ENCODE results near the gene JARID2.

JARID2 gene

DNA sequence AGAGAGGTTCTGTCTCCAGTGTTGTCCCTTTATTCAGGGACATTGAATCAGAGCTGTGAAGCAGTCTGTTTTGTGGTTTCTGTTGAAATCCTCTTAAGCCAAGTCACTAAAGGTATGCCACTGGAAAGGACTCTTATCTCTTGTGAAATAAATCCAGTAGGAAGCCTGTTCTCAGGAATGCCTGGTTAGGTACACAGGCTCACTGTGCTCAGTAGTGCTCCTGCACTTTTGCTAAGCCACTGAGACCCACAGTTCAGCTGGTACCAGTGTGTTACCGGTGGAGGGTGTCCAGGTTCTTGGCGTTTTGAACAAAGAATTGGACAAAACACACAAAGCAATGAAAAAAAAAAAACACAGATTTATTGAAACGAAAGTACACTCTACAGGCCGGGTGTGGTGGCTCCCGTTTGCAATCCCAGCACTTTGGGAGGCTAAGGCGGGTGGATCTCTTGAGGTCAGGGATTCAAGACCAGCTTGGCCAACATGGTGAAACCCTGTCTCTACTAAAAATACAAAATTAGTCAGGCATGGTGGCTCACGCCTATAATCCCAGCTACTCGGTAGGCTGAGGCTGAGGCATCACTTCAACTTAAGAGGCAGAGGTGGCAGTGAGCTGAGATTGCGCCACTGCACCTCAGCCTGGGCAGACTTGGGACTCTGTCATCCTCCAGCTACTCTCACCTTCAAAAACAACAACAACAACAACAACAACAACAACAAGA lies 186.1 kb downstream of the JARID2 start:
- Mint-ChIP-seq H3K4me3 (no peak overlapping the region), H3K27ac (peak overlapping the region; percentile 49), H3K4me1 (peaks cover 94% of the 10 kb centered on the region), H3K27me3 (no peaks in the 10 kb centered on the region), H3K9me3 (peaks cover 10% of the 10 kb centered on the region), H3K36me3 (ENCODE audit: low read depth) (peaks cover 34% of the 10 kb centered on the region)
- ATAC-seq = no peak
- no peak for DNase-seq

- Mint-ChIP-seq H3K27ac (peak overlapping the region; percentile 67), H3K4me3 (peak overlapping the region; percentile 52), H3K27me3 (no peaks in the 10 kb centered on the region), H3K4me1 (peaks cover 96% of the 10 kb centered on the region), H3K9me3 (peaks cover 10% of the 10 kb centered on the region), H3K36me3 (ENCODE audit: low read depth) (peaks cover 26% of the 10 kb centered on the region)
- ATAC-seq (no peak), DNase-seq (no peak)
These were observed 187.6 kb downstream of the JARID2 start for GRCh38 chr6:15433511-15433861.

DNA sequence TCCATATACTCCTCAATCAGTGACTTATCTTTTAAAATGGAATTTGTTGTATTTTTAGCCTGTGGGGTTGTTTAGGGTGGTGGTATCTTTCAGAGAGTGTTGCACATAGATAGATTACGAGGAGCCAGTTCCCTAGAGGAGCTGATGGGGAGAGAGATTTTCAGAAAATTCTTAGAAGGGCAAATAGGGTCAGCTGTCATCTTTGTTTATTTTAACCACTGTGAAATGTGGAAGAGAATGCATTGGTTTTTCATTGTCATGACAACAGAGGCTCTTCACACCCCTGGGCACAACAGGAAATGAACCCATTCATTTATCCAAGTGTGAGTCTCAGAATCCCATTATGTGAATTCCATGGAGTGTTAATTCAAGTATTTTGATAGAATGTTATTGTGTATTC lies 188.4 kb downstream of the JARID2 start:
- H3K27ac Mint-ChIP-seq = peak overlapping the region; percentile 88
- H3K9me3 Mint-ChIP-seq = peaks cover 10% of the 10 kb centered on the region
- H3K4me1 Mint-ChIP-seq = peaks cover 97% of the 10 kb centered on the region
- DNase-seq = no peak
- peak overlapping the region; percentile 40 for H3K4me3 Mint-ChIP-seq
- H3K36me3 Mint-ChIP-seq (ENCODE audit: low read depth) = peaks cover 23% of the 10 kb centered on the region
- no peaks in the 10 kb centered on the region for H3K27me3 Mint-ChIP-seq
- no peak for ATAC-seq

GRCh38 chr6:15434823-15435380 lies 189.0 kb downstream of the JARID2 start:
- Mint-ChIP-seq H3K4me3 (peak overlapping the region; percentile 40), H3K4me1 (peaks cover 97% of the 10 kb centered on the region), H3K27ac (peak overlapping the region; percentile 88), H3K36me3 (ENCODE audit: low read depth) (peaks cover 26% of the 10 kb centered on the region), H3K9me3 (peaks cover 10% of the 10 kb centered on the region), H3K27me3 (no peaks in the 10 kb centered on the region)
- ATAC-seq (no peak), DNase-seq (no peak)

DNA sequence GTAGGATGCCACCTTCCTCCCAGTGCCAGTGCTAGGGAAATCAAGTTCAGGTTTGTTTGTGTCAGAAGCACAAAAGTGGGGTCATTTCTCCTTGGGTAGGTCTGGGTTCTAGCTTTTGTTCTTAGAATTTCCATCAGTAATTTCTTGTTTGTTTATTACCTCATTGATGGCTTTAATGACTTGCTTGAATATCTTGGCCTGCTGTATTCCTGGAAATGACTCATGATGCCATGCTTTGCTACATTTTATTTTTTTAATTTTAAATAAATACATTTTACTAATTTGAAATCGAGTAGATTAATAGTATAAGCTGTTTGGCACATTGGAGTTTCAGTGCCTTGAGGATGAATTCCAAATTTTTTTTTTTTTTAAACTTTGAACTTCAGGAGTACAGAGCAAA lies 189.6 kb downstream of the JARID2 start:
- Mint-ChIP-seq H3K36me3 (ENCODE audit: low read depth) (peaks cover 26% of the 10 kb centered on the region), H3K4me1 (peaks cover 97% of the 10 kb centered on the region), H3K9me3 (peaks cover 10% of the 10 kb centered on the region), H3K4me3 (no peak overlapping the region), H3K27me3 (no peaks in the 10 kb centered on the region), H3K27ac (peak overlapping the region; percentile 88)
- DNase-seq = no peak
- ATAC-seq = no peak

DNA sequence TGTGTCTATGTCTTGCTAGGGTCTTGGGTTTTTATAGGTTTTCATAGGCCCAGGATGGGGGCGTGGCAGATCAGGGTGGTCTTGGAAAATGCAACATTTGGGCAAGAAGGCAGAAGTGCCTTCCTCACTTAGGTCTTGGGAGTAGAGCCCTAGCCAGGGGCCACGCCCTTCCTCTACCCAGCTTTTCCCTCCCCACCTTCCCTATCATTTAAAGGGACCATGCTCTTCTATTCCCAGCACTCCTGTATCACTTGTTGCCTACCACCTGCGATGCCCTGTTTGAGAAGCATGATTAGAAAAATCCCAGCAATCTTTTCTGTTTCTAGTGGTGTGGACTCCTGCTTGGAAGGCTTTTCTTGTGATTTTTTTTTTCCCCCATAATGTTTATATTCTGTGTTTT lies 190.6 kb downstream of the JARID2 start:
- peak overlapping the region; percentile 54 for H3K27ac Mint-ChIP-seq

GRCh38 chr6:15437090-15437635 lies 191.3 kb downstream of the JARID2 start:
- Mint-ChIP-seq H3K36me3 (ENCODE audit: low read depth) (peaks cover 22% of the 10 kb centered on the region), H3K27me3 (no peaks in the 10 kb centered on the region), H3K4me1 (peaks cover 90% of the 10 kb centered on the region), H3K27ac (peak overlapping the region; percentile 54), H3K4me3 (no peak overlapping the region), H3K9me3 (peaks cover 10% of the 10 kb centered on the region)
- DNase-seq (no peak), ATAC-seq (no peak)

More for the DNA sequence above, 190.6 kb downstream of the JARID2 start:
- DNase-seq = no peak
- Mint-ChIP-seq H3K4me3 (no peak overlapping the region), H3K27me3 (no peaks in the 10 kb centered on the region), H3K36me3 (ENCODE audit: low read depth) (peaks cover 22% of the 10 kb centered on the region), H3K9me3 (peaks cover 10% of the 10 kb centered on the region), H3K4me1 (peaks cover 97% of the 10 kb centered on the region)
- no peak for ATAC-seq

- H3K4me1 Mint-ChIP-seq = peaks cover 79% of the 10 kb centered on the region
- peaks cover 5% of the 10 kb centered on the region for H3K9me3 Mint-ChIP-seq
- peak overlapping the region; percentile 11 for H3K4me3 Mint-ChIP-seq
- H3K27me3 Mint-ChIP-seq = no peaks in the 10 kb centered on the region
- no peak for ATAC-seq
- DNase-seq = no peak
- H3K36me3 Mint-ChIP-seq (ENCODE audit: low read depth) = peaks cover 18% of the 10 kb centered on the region
- H3K27ac Mint-ChIP-seq = peak overlapping the region; percentile 80
These were observed 193.6 kb downstream of the JARID2 start for GRCh38 chr6:15439410-15440025.

DNA sequence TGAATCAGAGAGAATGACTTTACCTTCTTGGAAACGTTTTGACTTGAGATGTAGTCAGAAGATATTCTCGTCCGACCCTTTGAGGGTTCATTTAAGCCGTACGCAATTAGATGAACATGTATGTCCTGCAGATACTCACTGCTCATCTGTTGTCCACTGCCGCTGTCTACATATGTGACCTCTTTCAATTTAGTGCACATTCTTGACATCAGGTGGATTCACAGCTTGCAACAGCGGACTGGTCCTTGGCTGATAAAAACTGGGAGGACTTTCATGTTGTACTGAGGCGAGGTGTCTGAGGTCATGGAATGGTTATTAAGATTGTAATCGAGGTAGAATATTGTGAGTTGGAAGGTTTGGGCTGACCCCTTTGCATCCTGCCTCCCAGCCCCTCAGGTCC lies 194.2 kb downstream of the JARID2 start:
- Mint-ChIP-seq H3K36me3 (ENCODE audit: low read depth) (peaks cover 12% of the 10 kb centered on the region), H3K9me3 (no peaks in the 10 kb centered on the region), H3K27me3 (no peaks in the 10 kb centered on the region), H3K4me3 (no peak overlapping the region), H3K27ac (peak overlapping the region; percentile 80), H3K4me1 (peaks cover 74% of the 10 kb centered on the region)
- DNase-seq (no peak), ATAC-seq (peak; percentile 26)

DNA sequence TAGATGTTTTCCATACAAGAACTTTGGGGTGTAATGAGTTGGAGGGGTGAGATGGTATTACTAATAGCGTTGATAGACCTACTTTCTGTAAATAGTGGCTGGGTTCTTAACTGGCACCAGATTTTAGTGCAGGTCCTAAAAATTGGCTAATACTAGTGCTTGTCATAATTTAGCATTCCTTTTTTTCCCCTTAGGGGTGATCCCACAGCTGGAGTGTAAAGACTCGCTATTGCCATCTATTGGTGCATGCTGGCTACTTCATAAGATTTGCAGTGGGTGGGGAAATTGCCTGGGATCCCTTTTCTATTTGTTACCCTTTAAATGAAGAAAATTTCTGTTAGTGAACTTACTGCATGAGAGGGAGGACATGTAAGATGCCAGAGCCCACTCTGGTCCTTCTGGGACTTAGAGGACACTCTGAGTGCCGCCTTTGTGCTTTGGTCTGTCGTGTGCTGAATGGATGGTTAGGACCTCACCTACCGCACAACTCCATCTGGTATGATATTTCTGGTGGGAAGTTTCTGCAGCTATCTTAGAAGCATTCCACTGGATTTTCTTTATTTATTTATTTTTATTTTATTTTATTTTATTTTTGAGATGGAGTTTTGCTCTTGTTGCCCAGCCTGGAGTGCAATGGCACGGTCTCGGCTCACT lies 195.5 kb downstream of the JARID2 start:
- Mint-ChIP-seq H3K4me3 (no peak overlapping the region), H3K27ac (peak overlapping the region; percentile 80), H3K27me3 (no peaks in the 10 kb centered on the region), H3K36me3 (ENCODE audit: low read depth) (peaks cover 10% of the 10 kb centered on the region), H3K9me3 (no peaks in the 10 kb centered on the region), H3K4me1 (peaks cover 69% of the 10 kb centered on the region)
- DNase-seq (peak; percentile 35), ATAC-seq (no peak)

DNA sequence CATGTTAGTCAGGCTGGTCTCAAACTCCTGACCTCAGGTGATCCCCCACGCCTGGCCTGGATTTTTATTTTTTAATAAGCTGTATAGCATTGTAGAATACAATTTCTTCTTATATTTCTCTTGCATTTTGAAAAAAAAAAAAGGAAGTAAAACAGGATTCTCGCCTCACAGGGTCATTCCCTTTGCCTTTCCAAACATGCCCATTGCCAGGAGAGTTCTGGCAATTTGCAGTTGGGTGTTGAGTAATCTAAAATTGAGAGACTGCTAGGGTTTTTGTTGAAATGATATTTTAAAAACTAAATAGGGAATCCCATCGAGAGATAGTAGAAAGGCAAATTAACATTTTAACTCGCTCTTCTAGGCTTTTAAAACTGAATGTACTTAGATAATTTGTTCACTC lies 196.1 kb downstream of the JARID2 start:
- Mint-ChIP-seq H3K4me1 (peaks cover 66% of the 10 kb centered on the region), H3K27me3 (no peaks in the 10 kb centered on the region), H3K36me3 (ENCODE audit: low read depth) (peaks cover 7% of the 10 kb centered on the region), H3K4me3 (no peak overlapping the region), H3K27ac (no peak overlapping the region), H3K9me3 (no peaks in the 10 kb centered on the region)
- no peak for ATAC-seq
- DNase-seq = no peak

DNA sequence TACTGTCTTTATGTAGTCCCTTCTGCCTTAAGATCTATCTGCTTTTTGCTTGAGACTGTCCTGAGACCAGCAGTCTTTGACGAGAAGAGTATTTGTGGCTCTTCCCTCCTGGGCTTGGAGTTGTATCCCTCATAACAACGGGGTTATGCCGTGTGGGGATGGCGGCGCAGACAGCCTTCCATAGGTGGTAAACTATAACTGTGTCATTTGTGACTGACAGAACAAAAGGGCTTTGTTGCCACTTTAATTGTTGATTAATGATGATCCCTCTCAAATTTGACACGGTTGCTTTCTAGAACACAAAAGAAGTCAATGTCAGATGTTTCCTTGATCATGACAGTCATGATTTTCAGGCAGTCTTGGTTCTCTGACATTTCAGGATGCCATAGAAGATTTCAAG lies 196.6 kb downstream of the JARID2 start:
- Mint-ChIP-seq H3K27me3 (no peaks in the 10 kb centered on the region), H3K4me1 (peaks cover 66% of the 10 kb centered on the region), H3K36me3 (ENCODE audit: low read depth) (peaks cover 7% of the 10 kb centered on the region), H3K9me3 (no peaks in the 10 kb centered on the region), H3K27ac (no peak overlapping the region), H3K4me3 (no peak overlapping the region)
- ATAC-seq = no peak
- no peak for DNase-seq

- ATAC-seq (no peak), DNase-seq (no peak)
- H3K27me3 Mint-ChIP-seq = no peaks in the 10 kb centered on the region
- H3K4me1 Mint-ChIP-seq = peaks cover 66% of the 10 kb centered on the region
- H3K4me3 Mint-ChIP-seq = no peak overlapping the region
- H3K27ac Mint-ChIP-seq = no peak overlapping the region
- peaks cover 5% of the 10 kb centered on the region for H3K36me3 Mint-ChIP-seq (ENCODE audit: low read depth)
- H3K9me3 Mint-ChIP-seq = no peaks in the 10 kb centered on the region
These were observed 197.4 kb downstream of the JARID2 start for GRCh38 chr6:15443119-15443830.

DNA sequence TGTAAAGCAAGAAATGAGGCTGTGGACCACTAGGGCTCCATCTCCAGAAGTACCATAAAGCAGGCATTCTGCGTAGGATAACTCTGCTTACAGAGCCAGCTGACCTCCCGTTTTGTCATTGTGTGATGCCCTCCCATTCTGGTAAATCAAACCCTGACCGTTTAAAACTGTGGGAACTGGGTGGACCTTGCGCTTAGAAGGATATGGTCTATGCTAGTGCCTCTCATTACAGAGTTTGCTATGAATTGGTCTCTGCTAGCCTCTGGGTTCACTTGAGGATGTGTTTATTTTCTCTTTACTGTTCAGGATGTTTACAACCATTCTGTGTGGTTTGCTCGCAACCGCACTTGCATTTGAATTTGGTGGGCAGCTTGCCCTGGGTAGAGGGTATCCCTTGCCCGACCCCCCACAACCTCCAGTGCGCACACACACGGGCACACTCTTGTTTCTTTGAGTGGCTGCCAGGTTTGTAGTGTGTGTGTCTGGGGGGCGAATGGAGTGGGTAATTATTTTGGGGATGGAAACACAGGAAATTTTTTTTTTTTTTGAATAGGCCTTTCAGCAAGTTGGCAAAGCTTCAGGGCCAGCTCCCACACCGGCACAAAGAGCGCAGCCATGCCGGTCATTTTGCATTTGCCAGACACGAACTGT lies 198.3 kb downstream of the JARID2 start:
- peaks cover 5% of the 10 kb centered on the region for H3K36me3 Mint-ChIP-seq (ENCODE audit: low read depth)

More for the DNA sequence above, 198.3 kb downstream of the JARID2 start:
- Mint-ChIP-seq H3K9me3 (no peaks in the 10 kb centered on the region), H3K27ac (no peak overlapping the region), H3K4me1 (peaks cover 64% of the 10 kb centered on the region), H3K4me3 (no peak overlapping the region), H3K27me3 (no peaks in the 10 kb centered on the region)
- DNase-seq (no peak), ATAC-seq (no peak)

All from activated naive CD8-positive, alpha-beta T cell treated with anti-CD3 and anti-CD28 coated beads, Interleukin-2, amount 50 U/mL, for 24 hours (primary cell).